ENCODE measurements around the gene B4GALNT2.
"Not testable (repeated sequence)": the region's sequence is repeated elsewhere in the genome, so short reads cannot be mapped to it uniquely, and the experiment has no call there.

Gene B4GALNT2

GRCh38 chr17:49132699-49133364 lies at the start of gene B4GALNT2:
B4GALNT2 (plus strand) TSS chr17:49132769; CDS start chr17:49132793, 24 bp downstream.
- Histone ChIP-seq H3K27ac (ENCODE audit: low read depth, low read length) (no peak within 1 kb of the TSS), H3K9me3 (ENCODE audit: control insufficient read depth, insufficient read depth, low read length) (no peaks in the 10 kb centered on the region), H3K4me3 (ENCODE audit: low read length) (no peak within 1 kb of the TSS), H3K79me2 (ENCODE audit: control insufficient read depth, low read length) (no peaks in the 10 kb centered on the region), H3K4me2 (ENCODE audit: low read length) (no peak within 1 kb of the TSS), H3K9me2 (replicated peaks; ENCODE audit: control insufficient read depth, low read length) (no peaks in the 10 kb centered on the region), H3F3A (ENCODE audit: control insufficient read depth, insufficient read depth) (no peaks in the 10 kb centered on the region), H3K27me3 (ENCODE audit: control insufficient read depth, low read length) (peaks cover 3% of the 10 kb centered on the region; the same call in 1 of the 2 replicates), H3K4me1 (ENCODE audit: control insufficient read depth, low read length) (no peaks in the 10 kb centered on the region), H4K20me1 (ENCODE audit: control insufficient read depth, insufficient read depth, low read depth, low read length) (no peaks in the 10 kb centered on the region), H3K36me3 (ENCODE audit: control insufficient read depth, low read length) (no peaks in the 10 kb centered on the region)
- TF ChIP-seq CTCF (IDR thresholded peaks at IDR 0.05; ENCODE audit: low read depth, low read length, poor library complexity, severe bottlenecking) (no peak), EZH2phosphoT487 (IDR thresholded peaks at IDR 0.05; ENCODE audit: borderline replicate concordance, low read length) (no peak)

- H3K4me3 ChIP-seq (ENCODE audit: low read length); H3F3A ChIP-seq (ENCODE audit: control insufficient read depth, insufficient read depth): not testable (repeated sequence)
These were observed 47.5 kb upstream of the B4GALNT2 start for GRCh38 chr17:49085046-49085445.

GRCh38 chr17:49085565-49086315 lies 46.8 kb upstream of the B4GALNT2 start:
- TF ChIP-seq CTCF (IDR thresholded peaks at IDR 0.05; ENCODE audit: low read depth, low read length, poor library complexity, severe bottlenecking): no peak
- no peak for TF ChIP-seq EZH2phosphoT487 (IDR thresholded peaks at IDR 0.05; ENCODE audit: borderline replicate concordance, low read length)
- Histone ChIP-seq H3F3A (ENCODE audit: control insufficient read depth, insufficient read depth) (no peaks in the 10 kb centered on the region), H3K4me2 (ENCODE audit: low read length) (no peak overlapping the region), H3K4me1 (ENCODE audit: control insufficient read depth, low read length) (no peaks in the 10 kb centered on the region), H3K4me3 (ENCODE audit: low read length) (no peak overlapping the region), H3K9me3 (ENCODE audit: control insufficient read depth, insufficient read depth, low read length) (no peaks in the 10 kb centered on the region), H3K9me2 (replicated peaks; ENCODE audit: control insufficient read depth, low read length) (no peaks in the 10 kb centered on the region), H3K27me3 (ENCODE audit: control insufficient read depth, low read length) (peaks cover 8% of the 10 kb centered on the region), H3K27ac (ENCODE audit: low read depth, low read length) (no peak overlapping the region), H4K20me1 (ENCODE audit: control insufficient read depth, insufficient read depth, low read depth, low read length) (no peaks in the 10 kb centered on the region), H3K79me2 (ENCODE audit: control insufficient read depth, low read length) (no peaks in the 10 kb centered on the region), H3K36me3 (ENCODE audit: control insufficient read depth, low read length) (no peaks in the 10 kb centered on the region)

More at GRCh38 chr17:49085046-49085445, 47.5 kb upstream of the B4GALNT2 start:
- not testable (repeated sequence) for H3K27ac ChIP-seq (ENCODE audit: low read depth, low read length); H3K9me2 ChIP-seq (replicated peaks; ENCODE audit: control insufficient read depth, low read length); H3K27me3 ChIP-seq (ENCODE audit: control insufficient read depth, low read length); H3K79me2 ChIP-seq (ENCODE audit: control insufficient read depth, low read length); H4K20me1 ChIP-seq (ENCODE audit: control insufficient read depth, insufficient read depth, low read depth, low read length); H3K9me3 ChIP-seq (ENCODE audit: control insufficient read depth, insufficient read depth, low read length); H3K4me1 ChIP-seq (ENCODE audit: control insufficient read depth, low read length); H3K4me2 ChIP-seq (ENCODE audit: low read length); H3K36me3 ChIP-seq (ENCODE audit: control insufficient read depth, low read length)

- Histone ChIP-seq H3K4me3 (ENCODE audit: low read length) (no peak overlapping the region), H3K36me3 (ENCODE audit: control insufficient read depth, low read length) (no peaks in the 10 kb centered on the region), H3K9me2 (replicated peaks; ENCODE audit: control insufficient read depth, low read length) (no peaks in the 10 kb centered on the region), H4K20me1 (ENCODE audit: control insufficient read depth, insufficient read depth, low read depth, low read length) (no peaks in the 10 kb centered on the region), H3K4me1 (ENCODE audit: control insufficient read depth, low read length) (no peaks in the 10 kb centered on the region), H3F3A (ENCODE audit: control insufficient read depth, insufficient read depth) (no peaks in the 10 kb centered on the region), H3K4me2 (ENCODE audit: low read length) (no peak overlapping the region), H3K9me3 (ENCODE audit: control insufficient read depth, insufficient read depth, low read length) (no peaks in the 10 kb centered on the region), H3K27me3 (ENCODE audit: control insufficient read depth, low read length) (peaks cover 6% of the 10 kb centered on the region), H3K79me2 (ENCODE audit: control insufficient read depth, low read length) (no peaks in the 10 kb centered on the region), H3K27ac (ENCODE audit: low read depth, low read length) (no peak overlapping the region)
- no peak for TF ChIP-seq EZH2phosphoT487 (IDR thresholded peaks at IDR 0.05; ENCODE audit: borderline replicate concordance, low read length)
- TF ChIP-seq CTCF (IDR thresholded peaks at IDR 0.05; ENCODE audit: low read depth, low read length, poor library complexity, severe bottlenecking): no peak
These were observed 46.3 kb upstream of the B4GALNT2 start for GRCh38 chr17:49086316-49086605.
